ENCODE measurements around the gene GRIA1.

GRIA1 gene

GRCh38 chr5:153500178-153500577 is 9.7 kb downstream of the GRIA1 start:
- no peak for DNase-seq

- DNase-seq = no peak
Measured at GRCh38 chr5:153504726-153505125, 14.3 kb downstream of the GRIA1 start.

GRCh38 chr5:153508700-153509099 is 18.2 kb downstream of the GRIA1 start:
- DNase-seq = no peak

GRCh38 chr5:153511622-153512021 is 21.2 kb downstream of the GRIA1 start:
- no peak for DNase-seq

GRCh38 chr5:153513156-153513555 is 22.7 kb downstream of the GRIA1 start:
- no peak for DNase-seq

- no peak for DNase-seq
Measured at GRCh38 chr5:153515301-153515700, 24.8 kb downstream of the GRIA1 start.

- DNase-seq = no peak
Measured at GRCh38 chr5:153516504-153517240, 26.2 kb downstream of the GRIA1 start.

GRCh38 chr5:153517241-153517611 is 26.8 kb downstream of the GRIA1 start:
- no peak for DNase-seq

GRCh38 chr5:153520137-153520536 is 29.7 kb downstream of the GRIA1 start:
- no peak for DNase-seq

- DNase-seq = no peak
Measured at GRCh38 chr5:153520952-153521351, 30.5 kb downstream of the GRIA1 start.

GRCh38 chr5:153523211-153523610 is 32.7 kb downstream of the GRIA1 start:
- DNase-seq = no peak

- no peak for DNase-seq
Measured at GRCh38 chr5:153523831-153524230, 33.4 kb downstream of the GRIA1 start.

GRCh38 chr5:153525536-153525935 is 35.1 kb downstream of the GRIA1 start:
- no peak for DNase-seq

- DNase-seq = no peak
Measured at GRCh38 chr5:153530357-153531143, 40.1 kb downstream of the GRIA1 start.

- no peak for DNase-seq
Measured at GRCh38 chr5:153533546-153533945, 43.1 kb downstream of the GRIA1 start.

GRCh38 chr5:153534102-153534501 is 43.6 kb downstream of the GRIA1 start:
- no peak for DNase-seq

- DNase-seq = no peak
Measured at GRCh38 chr5:153537207-153537606, 46.7 kb downstream of the GRIA1 start.

- DNase-seq = no peak
Measured at GRCh38 chr5:153539983-153540382, 49.5 kb downstream of the GRIA1 start.

- no peak for DNase-seq
Measured at GRCh38 chr5:153542536-153542935, 52.1 kb downstream of the GRIA1 start.

- DNase-seq = no peak
Measured at GRCh38 chr5:153543288-153543687, 52.8 kb downstream of the GRIA1 start.

GRCh38 chr5:153543959-153544470 is 53.5 kb downstream of the GRIA1 start:
- no peak for DNase-seq

- DNase-seq = no peak
Measured at GRCh38 chr5:153544706-153545105, 54.2 kb downstream of the GRIA1 start.

- DNase-seq = no peak
Measured at GRCh38 chr5:153546566-153546965, 56.1 kb downstream of the GRIA1 start.

- DNase-seq = no peak
Measured at GRCh38 chr5:153551537-153552079, 61.1 kb downstream of the GRIA1 start.

Measured in activated CD4-positive, CD25-positive, alpha-beta regulatory T cell (primary cell).